ENCODE data around the gene EDEM3.

- no peak for TF ChIP-seq CTCF (conservative IDR thresholded peaks at IDR 0.05)
- TF ChIP-seq EZH2 (IDR thresholded peaks at IDR 0.05; ENCODE audit: low read depth): no peak
These were observed 16.6 kb upstream of the EDEM3 start for GRCh38 chr1:184771190-184771691.
